IMR-90 (cell line): ENCODE measurements around the gene BHLHA15. TPM values are rescaled to one million over a fixed set of nuclear protein-coding genes. Genes with fewer than 3 reads are reported as not detected.

Source experiments
- ATAC-seq: fragments of 200-7000 bp; cut with Tn5 transposase; 2 replicates; pipeline ENCODE4 v1.9.1; 2020; ENCODE audit warnings: low read depth, mild to moderate bottlenecking, moderate library complexity
- BruUV-seq: library from RNA; stranded (reverse); fragments of 400-500 nt; replicated peaks from 2 replicates; lab custom pipeline; 2021; lab: Mats Ljungman, UMichigan
- CTCF ChIA-PET: fragments of 300-600 bp; formaldehyde crosslinking; extraction: SDS; loops from one replicate; lab custom pipeline; 2021; ENCODE audit warnings: antibody characterized with exemption; lab: Yijun Ruan, JAX
- POLR2A ChIA-PET: fragments of 300-600 bp; sonication (Branson Sonifier 250); formaldehyde crosslinking; loops from one replicate; lab custom pipeline; 2022; ENCODE audit warnings: antibody characterized with exemption; ENCODE audit not compliant: unreplicated experiment; lab: Charles Lee
- DNase-seq: peaks from one replicate; pipeline ENCODE4 v3.0.0; 2013
- H2AFZ ChIP-seq: replicated peaks from 2 replicates; pipeline ENCODE3; 2013; ENCODE audit warnings: low read length, mild to moderate bottlenecking; ENCODE audit not compliant: poor library complexity
- H2AK5ac ChIP-seq: 2 replicates; pipeline ENCODE4 v1.6.1; 2013; ENCODE audit warnings: low read depth, low read length, inconsistent platforms
- H2AK9ac ChIP-seq: replicated peaks from 2 replicates; pipeline ENCODE3; 2013; ENCODE audit warnings: mild to moderate bottlenecking, low read depth, low read length, moderate library complexity; ENCODE audit not compliant: poor library complexity
- H2BK120ac ChIP-seq: 2 replicates; pipeline ENCODE4 v1.6.1; 2013; ENCODE audit warnings: low read depth, low read length, inconsistent platforms
- H2BK15ac ChIP-seq: 3 replicates; pipeline ENCODE4 v1.6.1; 2013; ENCODE audit warnings: low read depth, low read length, inconsistent platforms
- H2BK20ac ChIP-seq: 2 replicates; pipeline ENCODE4 v1.6.1; 2013; ENCODE audit warnings: low read depth, mild to moderate bottlenecking, inconsistent platforms, low read length, moderate library complexity
- H2BK5ac ChIP-seq: 2 replicates; pipeline ENCODE4 v1.6.1; 2013; ENCODE audit warnings: mild to moderate bottlenecking, low read depth, low read length, inconsistent platforms; ENCODE audit not compliant: poor library complexity, severe bottlenecking
- H3K14ac ChIP-seq: replicated peaks from 2 replicates; pipeline ENCODE4 v1.6.1; 2013; ENCODE audit warnings: low read depth, low read length, inconsistent platforms
- H3K18ac ChIP-seq: 2 replicates; pipeline ENCODE4 v1.6.1; 2013; ENCODE audit warnings: low read depth, low read length, control low read depth
- H3K23ac ChIP-seq: 2 replicates; pipeline ENCODE4 v1.6.1; 2013; ENCODE audit warnings: low read depth, low read length, inconsistent platforms
- H3K27ac ChIP-seq: 2 replicates; pipeline ENCODE4 v1.5.1; 2013; ENCODE audit warnings: mild to moderate bottlenecking, control low read depth, low read length; ENCODE audit not compliant: insufficient read depth
- H3K27me3 ChIP-seq: 2 replicates; pipeline ENCODE4 v1.6.1; 2013; ENCODE audit warnings: low read length; ENCODE audit not compliant: control insufficient read depth, insufficient read depth
- H3K36me3 ChIP-seq: 2 replicates; pipeline ENCODE4 v1.6.1; 2013; ENCODE audit warnings: low read length, mixed read lengths; ENCODE audit not compliant: control insufficient read depth, insufficient read depth
- H3K4ac ChIP-seq: 2 replicates; pipeline ENCODE4 v1.6.1; 2013; ENCODE audit warnings: low read depth, low read length, inconsistent platforms
- H3K4me1 ChIP-seq: 2 replicates; pipeline ENCODE4 v1.6.1; 2013; ENCODE audit warnings: low read length, mixed read lengths; ENCODE audit not compliant: control insufficient read depth, insufficient read depth
- H3K4me2 ChIP-seq: 2 replicates; pipeline ENCODE4 v1.6.1; 2013; ENCODE audit warnings: low read depth, mild to moderate bottlenecking, control low read depth, low read length, moderate library complexity
- H3K4me3 ChIP-seq: 2 replicates; pipeline ENCODE4 v1.5.1; 2013; ENCODE audit warnings: low read depth, mild to moderate bottlenecking, control low read depth, low read length, moderate library complexity; ENCODE audit not compliant: insufficient read depth
- H3K56ac ChIP-seq: 2 replicates; pipeline ENCODE4 v1.6.1; 2013; ENCODE audit warnings: low read length, inconsistent platforms; ENCODE audit not compliant: insufficient read depth; ENCODE audit errors: extremely low read depth
- H3K79me1 ChIP-seq, 2 experiments: 2 replicates each; pipeline ENCODE4 v1.6.1; 2013; ENCODE audit warnings: low read length in 2 of 2, inconsistent platforms in 1 of 2, low read depth in 1 of 2
- H3K9ac ChIP-seq: 2 replicates; pipeline ENCODE4 v1.6.1; 2013; ENCODE audit warnings: low read depth, low read length, control low read depth
- H3K9me1 ChIP-seq: 2 replicates; pipeline ENCODE4 v1.6.1; 2013; ENCODE audit warnings: low read length, inconsistent platforms; ENCODE audit not compliant: insufficient read depth
- H3K9me3 ChIP-seq: 2 replicates; pipeline ENCODE4 v1.6.1; 2013; ENCODE audit warnings: low read length; ENCODE audit not compliant: control insufficient read depth, insufficient read depth
- H4K20me1 ChIP-seq: 2 replicates; pipeline ENCODE4 v1.6.1; 2013; ENCODE audit warnings: low read length, inconsistent platforms; ENCODE audit not compliant: insufficient read depth
- H4K5ac ChIP-seq: 2 replicates; pipeline ENCODE4 v1.6.1; 2013; ENCODE audit warnings: mild to moderate bottlenecking, low read depth, low read length, control low read depth
- H4K8ac ChIP-seq, 2 experiments: 2 replicates each; pipeline ENCODE4 v1.6.1; 2013; ENCODE audit warnings: low read depth in 2 of 2, low read length in 2 of 2, control low read depth in 1 of 2, inconsistent platforms in 1 of 2
- H4K91ac ChIP-seq: 2 replicates; pipeline ENCODE4 v1.6.1; 2013; ENCODE audit warnings: low read depth, low read length, inconsistent platforms; ENCODE audit not compliant: insufficient read depth
- BHLHE40 ChIP-seq: fragments of 150-350 bp; IDR thresholded peaks from 2 replicates; pipeline ENCODE4 v1.6.1; 2016; ENCODE audit warnings: mild to moderate bottlenecking, low read depth, low read length
- CEBPB ChIP-seq: IDR thresholded peaks from 2 replicates; pipeline ENCODE4 v1.6.1; 2012; ENCODE audit warnings: low read depth, low read length, improper control_type of control experiment
- CHD1 ChIP-seq: IDR thresholded peaks from 2 replicates; pipeline ENCODE4 v1.6.1; 2012; ENCODE audit warnings: low read depth, low read length, improper control_type of control experiment
- CTCF ChIP-seq: conservative IDR thresholded peaks from 2 replicates; pipeline ENCODE4 v1.5.1; 2012; ENCODE audit warnings: mild to moderate bottlenecking, low read depth, low read length, improper control_type of control experiment
- ELK1 ChIP-seq: fragments of 150-350 bp; IDR thresholded peaks from 2 replicates; pipeline ENCODE4 v1.6.1; 2016; ENCODE audit warnings: low read depth, mild to moderate bottlenecking, low read length, moderate library complexity, borderline replicate concordance
- FOS ChIP-seq: fragments of 150-350 bp; IDR thresholded peaks from 2 replicates; pipeline ENCODE4 v1.6.1; 2016; ENCODE audit warnings: low read depth, low read length
- MAFK ChIP-seq: IDR thresholded peaks from 2 replicates; pipeline ENCODE4 v1.6.1; 2012; ENCODE audit warnings: low read depth, low read length, improper control_type of control experiment
- MAZ ChIP-seq: IDR thresholded peaks from 2 replicates; pipeline ENCODE4 v1.6.1; 2012; ENCODE audit warnings: low read depth, mild to moderate bottlenecking, low read length, improper control_type of control experiment, moderate library complexity, borderline replicate concordance
- MXI1 ChIP-seq: IDR thresholded peaks from 2 replicates; pipeline ENCODE4 v1.6.1; 2012; ENCODE audit warnings: low read depth, mild to moderate bottlenecking, low read length, moderate library complexity, borderline replicate concordance
- NFE2L2 ChIP-seq: fragments of 150-350 bp; IDR thresholded peaks from 2 replicates; pipeline ENCODE4 v1.6.1; 2016; ENCODE audit warnings: low read depth, mild to moderate bottlenecking, low read length
- POLR2A ChIP-seq: IDR thresholded peaks from 2 replicates; pipeline ENCODE4 v1.6.1; 2012; ENCODE audit warnings: mild to moderate bottlenecking, low read depth, low read length
- RAD21 ChIP-seq: IDR thresholded peaks from 2 replicates; pipeline ENCODE4 v1.6.1; 2012; ENCODE audit warnings: low read length, improper control_type of control experiment
- RCOR1 ChIP-seq: IDR thresholded peaks from 2 replicates; pipeline ENCODE4 v1.6.1; 2012; ENCODE audit warnings: mild to moderate bottlenecking, low read length, improper control_type of control experiment; ENCODE audit not compliant: insufficient replicate concordance
- RFX5 ChIP-seq: IDR thresholded peaks from 2 replicates; pipeline ENCODE4 v1.8.0; 2012; ENCODE audit warnings: low read depth, mild to moderate bottlenecking, low read length, moderate library complexity
- SMC3 ChIP-seq: fragments of 150-350 bp; IDR thresholded peaks from 2 replicates; pipeline ENCODE4 v1.6.1; 2016; ENCODE audit warnings: low read depth, mild to moderate bottlenecking, antibody characterized with exemption, low read length, moderate library complexity
- USF2 ChIP-seq: fragments of 150-350 bp; IDR thresholded peaks from 2 replicates; pipeline ENCODE4 v1.6.1; 2017; ENCODE audit warnings: mild to moderate bottlenecking, antibody characterized with exemption, low read length, low read depth
- WGBS, 2 experiments: methylation state at CpG; one replicate each; pipeline versions ENCODE4 v1.1.5 to v1.1.7; 2013; ENCODE audit warnings: missing lambda C conversion rate in 2 of 2; ENCODE audit not compliant: insufficient read length in 1 of 2; ENCODE audit errors: extremely low coverage in 2 of 2; 5-methylcytosine and 5-hydroxymethylcytosine counted together
- dilution Hi-C: fragments of 300-500 bp; cut with HindIII; formaldehyde crosslinking; loops from one replicate; pipeline ENCODE4 v1.14.3; 2018; ENCODE audit warnings: low sequenced_read_pairs; ENCODE audit not compliant: unreplicated experiment
- in situ Hi-C: fragments of 300-500 bp; cut with MboI; formaldehyde crosslinking; loops from 3 replicates; pipeline ENCODE4 v1.14.3; 2019; ENCODE audit warnings: low sequenced_read_pairs, inconsistent platforms, mixed read lengths
- intact Hi-C: fragments of 100-400 bp; cut with micrococcal nuclease; formaldehyde crosslinking; loops from 2 replicates; pipeline ENCODE4 v1.10.0; 2022
- polyA plus RNA-seq, 3 experiments: library from polyadenylated mRNA; depleted of rRNA; stranded (reverse); fragments of >200 nt; gene quantifications; 2 replicates each; pipeline ENCODE4 v1.2.3, GENCODE V29; 2012; ENCODE audit warnings: low replicate concordance in 1 of 3
- total RNA-seq: library from RNA; depleted of rRNA; stranded (reverse); fragments of >200 nt; gene quantifications from 2 replicates; pipeline ENCODE4 v1.2.3, GENCODE V29; 2012

The BHLHA15 gene
- total and polyA plus RNA-seq, 2 of the 4 experiments (the other 2 are of a cell fraction) = not detected

GRCh38 chr7:98223351-98223897 is 12.2 kb downstream of the BHLHA15 start:
- no TSS peak for BruUV-seq
- no peaks in the 10 kb centered on the region for H4K20me1 ChIP-seq
- H2BK15ac ChIP-seq = no peak overlapping the region
- H3K9me1 ChIP-seq = no peaks in the 10 kb centered on the region
- H4K5ac ChIP-seq = no peak overlapping the region
- no CpG with 5 or more reads among the region's 15 CpGs for WGBS, 2 experiments
- no peaks in the 10 kb centered on the region for H3K79me1 ChIP-seq
- no peak overlapping the region for H2AK9ac ChIP-seq
- POLR2A ChIA-PET = no interaction called here
- H3K9ac ChIP-seq = no peak overlapping the region
- no peak overlapping the region for H4K8ac ChIP-seq
- H3K14ac ChIP-seq = no peak overlapping the region
- in situ Hi-C loops (no loop called here), dilution Hi-C loops (no loop called here), intact Hi-C loops (no loop called here)
- H2BK20ac ChIP-seq = no peak overlapping the region
- ATAC-seq (no peak), DNase-seq (no peak)
- TF ChIP-seq RAD21 = no peak
- no peak for TF ChIP-seq SMC3
- no peak for TF ChIP-seq MAZ
- TF ChIP-seq CTCF = no peak
- no peak for TF ChIP-seq USF2
- TF ChIP-seq RCOR1 = no peak
- no peak for TF ChIP-seq CHD1
- TF ChIP-seq NFE2L2 = no peak
- no peak for TF ChIP-seq MAFK
- no peak for TF ChIP-seq CEBPB
- TF ChIP-seq ELK1 = no peak
- no peak for TF ChIP-seq FOS
- no peak for TF ChIP-seq RFX5
- no peak for TF ChIP-seq MXI1
- no peak for TF ChIP-seq POLR2A
- no peak for TF ChIP-seq BHLHE40
- no peak overlapping the region for H3K18ac ChIP-seq
- no peaks in the 10 kb centered on the region for H3K27me3 ChIP-seq
- H3K23ac ChIP-seq = no peak overlapping the region
- no peak overlapping the region for H3K4me2 ChIP-seq
- CTCF ChIA-PET = no interaction called here
- no peak overlapping the region for H3K27ac ChIP-seq
- H3K36me3 ChIP-seq = peaks cover 35% of the 10 kb centered on the region
- no peak overlapping the region for H4K91ac ChIP-seq
- H2AK5ac ChIP-seq = no peak overlapping the region
- no peak overlapping the region for H3K56ac ChIP-seq
- H2BK120ac ChIP-seq = no peak overlapping the region
- no peaks in the 10 kb centered on the region for H3K9me3 ChIP-seq
- peaks cover 3% of the 10 kb centered on the region for H3K4me1 ChIP-seq
- no peak overlapping the region for H3K4me3 ChIP-seq
- H2BK5ac ChIP-seq = no peak overlapping the region
- H2AFZ ChIP-seq = no peak overlapping the region
- H3K4ac ChIP-seq = no peak overlapping the region
